ENCODE results near the gene RDH14.

DNA sequence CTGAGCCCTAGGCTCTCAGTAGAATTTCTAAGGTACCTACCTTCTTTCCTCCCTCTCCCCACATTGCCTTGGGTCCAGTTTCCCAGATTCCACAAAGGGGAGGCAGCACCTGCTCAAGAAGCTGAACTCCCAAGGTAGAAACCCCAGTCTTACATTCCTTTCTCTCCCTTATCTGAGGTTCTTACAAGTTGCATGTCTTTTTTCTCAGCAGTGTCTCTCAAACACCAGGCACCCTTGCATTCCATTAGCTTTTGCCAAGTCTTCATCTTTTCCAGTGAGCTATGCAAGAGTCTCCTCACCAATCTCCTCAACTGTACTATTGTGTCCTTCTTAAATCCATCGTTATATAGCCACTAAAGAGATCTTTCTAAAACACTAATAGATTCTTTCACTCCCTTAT is 33.0 kb upstream of the RDH14 start:
- TF ChIP-seq CTCF (IDR thresholded peaks at IDR 0.05) (no peak), POLR2A (IDR thresholded peaks at IDR 0.05) (no peak)

All from testis (tissue), 2 donors.